Measurements from ENCODE around the gene CCM2L.

CCM2L gene

DNA sequence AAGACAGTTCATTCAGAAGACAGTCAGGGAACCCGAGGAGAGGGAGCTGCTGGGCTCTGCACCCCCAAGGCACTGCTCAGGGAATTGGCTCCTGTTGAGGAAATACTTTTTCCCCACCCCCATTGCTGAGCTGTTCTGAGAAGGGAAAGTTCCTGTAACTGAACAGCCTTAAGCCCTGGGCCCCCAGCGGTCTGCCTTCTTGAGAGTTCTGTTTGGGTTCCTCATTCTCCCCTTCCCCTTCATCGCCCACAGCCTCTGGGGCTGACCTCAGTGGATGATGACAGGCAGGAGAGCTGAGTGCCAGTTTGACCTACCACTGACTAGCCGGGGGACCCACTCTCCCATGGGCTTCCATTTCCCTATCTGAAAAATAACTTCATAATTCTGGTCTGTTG, 52.5 kb downstream of the CCM2L start:
- DNase-seq, result no peak

DNA sequence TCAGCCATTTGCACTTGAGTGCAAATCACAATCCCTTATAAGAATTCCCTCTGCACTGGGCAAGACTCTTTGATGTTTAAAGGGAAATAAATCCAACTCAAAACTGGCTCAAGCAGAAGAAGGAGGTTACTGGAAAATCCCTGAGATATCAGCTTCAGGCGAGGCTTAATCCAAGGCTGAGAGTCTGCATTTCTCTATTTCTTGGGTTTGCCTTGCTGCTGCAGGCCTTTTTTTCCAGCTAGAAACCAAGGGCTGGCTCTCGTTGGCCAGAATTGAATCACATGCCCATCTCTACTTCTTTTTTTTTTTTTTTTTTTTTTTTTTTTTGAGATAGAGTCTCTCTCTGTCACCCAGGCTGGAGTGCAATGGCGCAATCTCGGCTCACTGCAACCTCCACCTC, 53.5 kb downstream of the CCM2L start:
- DNase-seq, result no peak

DNA sequence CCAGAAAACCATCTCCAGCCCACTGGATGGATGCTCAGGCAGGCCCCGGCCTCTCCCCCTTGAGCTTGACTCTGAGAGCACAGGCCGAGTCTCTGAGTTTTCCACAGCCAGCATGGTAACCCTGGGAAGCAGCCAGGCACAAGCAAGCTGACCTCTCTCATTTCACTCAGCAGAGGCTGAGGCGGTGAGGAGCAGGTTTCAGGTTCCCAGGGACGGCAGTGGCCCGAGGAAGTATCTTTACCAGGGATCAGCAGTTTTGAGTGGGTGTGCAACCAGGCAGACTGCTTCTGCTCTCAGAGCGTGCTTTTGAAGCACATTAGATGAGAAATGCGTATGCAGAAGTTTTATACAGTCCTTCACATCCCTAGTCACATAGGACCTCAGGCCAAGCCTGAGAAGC, 54.4 kb downstream of the CCM2L start:
- no peak for DNase-seq

- no peak for DNase-seq
Measured at GRCh38 chr20:32067234-32067821, 57.1 kb downstream of the CCM2L start.

DNA sequence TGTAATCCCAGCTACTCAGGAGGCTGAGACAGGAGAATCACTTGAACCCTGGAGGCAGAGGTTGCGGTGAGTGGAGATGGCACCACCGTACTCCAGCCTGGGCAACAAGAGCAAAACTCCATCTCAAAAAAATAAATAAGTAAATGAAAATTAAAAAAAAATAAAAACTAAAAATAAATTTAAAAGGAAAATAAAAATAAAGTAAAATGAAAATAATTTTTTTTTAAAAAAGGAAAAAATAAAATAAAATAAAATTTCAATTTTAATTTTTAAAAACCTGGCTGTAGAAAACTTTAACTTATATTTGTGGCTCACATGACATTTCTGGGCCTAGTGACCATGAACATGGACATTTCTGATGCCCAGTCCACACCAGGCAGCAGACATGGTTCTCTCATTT, 57.9 kb downstream of the CCM2L start:
- DNase-seq, result no peak

GRCh38 chr20:32069711-32070110, 59.5 kb downstream of the CCM2L start:
- DNase-seq, result no peak

- no peak for DNase-seq
Measured at GRCh38 chr20:32070282-32070681, 60.0 kb downstream of the CCM2L start.

GRCh38 chr20:32070690-32071213, 60.5 kb downstream of the CCM2L start:
- no peak for DNase-seq

DNA sequence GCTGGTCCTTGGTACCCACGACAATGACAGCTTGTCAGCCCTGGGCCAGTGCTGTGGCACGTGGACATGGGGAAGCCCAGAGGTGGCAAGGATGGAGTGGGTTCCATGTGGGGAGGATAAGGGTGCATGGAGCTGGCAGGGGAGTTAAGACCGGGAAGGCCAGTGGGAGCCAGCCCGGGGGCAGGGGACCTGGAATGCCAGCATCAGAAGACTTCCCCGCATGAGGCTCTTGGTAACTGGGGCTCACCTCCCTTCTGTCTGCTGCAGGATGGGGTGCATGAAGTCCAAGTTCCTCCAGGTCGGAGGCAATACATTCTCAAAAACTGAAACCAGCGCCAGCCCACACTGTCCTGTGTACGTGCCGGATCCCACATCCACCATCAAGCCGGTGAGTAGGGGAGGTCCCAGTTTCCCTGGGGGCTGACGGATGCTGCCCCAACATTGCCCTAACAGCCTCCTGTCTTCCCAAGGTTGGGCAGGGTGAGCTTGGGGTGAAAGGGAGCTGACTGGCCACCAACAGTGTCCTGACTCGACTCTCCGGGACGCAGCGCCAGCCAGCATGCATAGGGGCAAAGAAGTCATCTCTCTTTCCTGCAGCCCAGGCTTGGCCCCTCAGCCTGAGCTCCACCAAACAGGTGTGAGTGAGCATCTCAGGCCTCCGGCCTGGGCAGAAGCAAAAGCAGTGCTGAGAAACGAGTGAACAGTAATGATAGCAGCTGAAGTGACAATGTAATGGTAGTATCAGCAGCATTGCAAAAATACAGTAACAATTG, 61.3 kb downstream of the CCM2L start:
- no peak for DNase-seq

- no peak for DNase-seq
Measured at GRCh38 chr20:32072168-32072750, 62.0 kb downstream of the CCM2L start.

DNA sequence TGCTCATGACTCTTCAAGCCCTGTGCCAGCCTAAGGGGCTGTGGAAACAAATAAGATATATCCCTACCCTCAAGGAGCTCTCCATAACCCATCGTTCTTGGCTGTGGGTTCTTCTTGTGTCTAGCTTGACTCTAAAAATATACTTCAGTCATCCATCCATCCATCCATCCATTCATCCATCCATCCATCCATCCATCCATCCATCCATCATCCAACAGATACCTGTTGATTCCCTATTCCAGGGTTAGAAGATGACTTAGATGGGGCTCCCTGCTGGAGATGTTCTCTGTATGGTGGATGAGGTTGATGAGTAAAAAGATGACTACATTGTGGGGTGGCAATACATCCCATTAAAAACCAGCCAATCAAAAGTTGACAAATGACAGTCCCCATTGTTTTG, 65.3 kb downstream of the CCM2L start:
- no peak for DNase-seq

DNA sequence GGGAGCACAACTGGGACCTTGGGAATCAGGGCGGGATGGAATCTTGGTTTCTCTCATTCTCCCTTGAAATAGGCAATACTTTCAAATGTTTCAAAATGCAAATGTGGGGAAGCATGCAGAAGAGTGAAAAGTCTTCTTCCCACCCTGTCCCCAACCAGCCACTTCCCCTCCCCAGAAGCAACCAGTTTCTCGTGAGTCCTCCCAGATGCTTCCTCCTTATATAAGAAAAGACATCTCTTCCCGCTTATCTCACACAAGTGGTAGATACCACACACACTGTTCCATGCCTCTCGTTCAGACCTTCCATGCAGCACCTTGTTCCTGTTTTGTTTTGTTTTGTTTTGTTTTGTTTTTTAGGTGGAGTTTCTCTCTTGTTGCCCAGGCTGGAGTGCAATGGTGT, 67.0 kb downstream of the CCM2L start:
- DNase-seq, result no peak

GRCh38 chr20:32078322-32078721, 68.1 kb downstream of the CCM2L start:
- DNase-seq, result no peak

- no peak for DNase-seq
Measured at GRCh38 chr20:32078791-32079190, 68.6 kb downstream of the CCM2L start.

- DNase-seq, result no peak
Measured at GRCh38 chr20:32079655-32080109, 69.4 kb downstream of the CCM2L start.

GRCh38 chr20:32080783-32081182, 70.5 kb downstream of the CCM2L start:
- no peak for DNase-seq

Measured in DMS79 (cell line).